GM19238 (cell line): Measurements from ENCODE around the gene ZSCAN30.
"Not testable (repeated sequence)": the region's sequence is repeated elsewhere in the genome, so short reads cannot be mapped to it uniquely, and the experiment has no call there.

Experiments
- DNase-seq: peaks from one replicate; pipeline ENCODE4 v3.0.0; 2011; ENCODE audit warnings: low spot score; ENCODE audit not compliant: insufficient read length

ZSCAN30 gene

GRCh38 chr18:35236571-35237363 is 53.3 kb downstream of the ZSCAN30 start:
- no peak for DNase-seq

- DNase-seq: peak; percentile 19
These were observed 59.0 kb downstream of the ZSCAN30 start for GRCh38 chr18:35231052-35231451.

- DNase-seq: no peak
These were observed 62.8 kb downstream of the ZSCAN30 start for GRCh38 chr18:35227254-35227653.

GRCh38 chr18:35223797-35224196 is 66.2 kb downstream of the ZSCAN30 start:
- no peak for DNase-seq

GRCh38 chr18:35220424-35220823 is 69.6 kb downstream of the ZSCAN30 start:
- DNase-seq: no peak

- DNase-seq: not testable (repeated sequence)
These were observed 70.7 kb downstream of the ZSCAN30 start for GRCh38 chr18:35219331-35219730.

GRCh38 chr18:35216611-35217010 is 73.4 kb downstream of the ZSCAN30 start:
- not testable (repeated sequence) for DNase-seq

- DNase-seq: no peak
These were observed 75.0 kb downstream of the ZSCAN30 start for GRCh38 chr18:35215026-35215425.

- DNase-seq: not testable (repeated sequence)
These were observed 84.1 kb downstream of the ZSCAN30 start for GRCh38 chr18:35205746-35206458.

- no peak for DNase-seq
These were observed 84.8 kb downstream of the ZSCAN30 start for GRCh38 chr18:35205199-35205712.

- no peak for DNase-seq
These were observed 87.0 kb downstream of the ZSCAN30 start for GRCh38 chr18:35203067-35203466.

GRCh38 chr18:35201256-35201931 is 88.6 kb downstream of the ZSCAN30 start:
- DNase-seq: no peak
